Choroid plexus epithelial cell (primary cell): ENCODE data around the gene GTF2F2.

Source experiments
- DNase-seq: peaks from one replicate; pipeline ENCODE4 v3.0.0-alpha.2; 2010; ENCODE audit warnings: low read depth
- H3K4me3 ChIP-seq: 2 replicates; pipeline ENCODE4 v1.5.1; 2011; ENCODE audit warnings: low read depth, mild to moderate bottlenecking, control low read depth, low read length, moderate library complexity
- CTCF ChIP-seq: conservative IDR thresholded peaks from 2 replicates; pipeline ENCODE4 v1.5.1; 2011; ENCODE audit warnings: low read depth, mild to moderate bottlenecking, control low read depth, inconsistent platforms, low read length, moderate library complexity

Gene GTF2F2

GRCh38 chr13:45107539-45107938 is 12.8 kb upstream of the GTF2F2 start:
- TF ChIP-seq CTCF, result no peak
- no peak overlapping the region for H3K4me3 ChIP-seq
- DNase-seq, result peak; percentile 7

- DNase-seq, result peak; percentile 20
- H3K4me3 ChIP-seq, result no peak overlapping the region
- TF ChIP-seq CTCF, result no peak
Observed at GRCh38 chr13:45108716-45109101, 11.6 kb upstream of the GTF2F2 start.

- DNase-seq, result peak; percentile 99
- peak overlapping the region; percentile 6 for H3K4me3 ChIP-seq
- peak; percentile 1 for TF ChIP-seq CTCF
Observed at GRCh38 chr13:45109102-45109720, 11.1 kb upstream of the GTF2F2 start.

GRCh38 chr13:45113233-45114224 is 6.8 kb upstream of the GTF2F2 start:
- no peak for TF ChIP-seq CTCF
- H3K4me3 ChIP-seq, result no peak overlapping the region
- DNase-seq, result no peak

- H3K4me3 ChIP-seq, result peak overlapping the region; percentile 91
- no peak for TF ChIP-seq CTCF
- peak; percentile 68 for DNase-seq
Observed at GRCh38 chr13:45119469-45119990, 780 bp upstream of the GTF2F2 start.

- peak; percentile 33 for TF ChIP-seq CTCF
Observed at GRCh38 chr13:45120967-45121831, 889 bp downstream of the GTF2F2 start.

More at GRCh38 chr13:45120967-45121831, 889 bp downstream of the GTF2F2 start:
- DNase-seq, result peak; percentile 62
- H3K4me3 ChIP-seq, result peak overlapping the region; percentile 91
